Fibroblast of pulmonary artery (primary cell): ENCODE measurements around the gene ACO2.

Source experiments
- DNase-seq: peaks from one replicate; pipeline ENCODE4 v3.0.0-alpha.2; 2010; ENCODE audit warnings: low read depth
- H3K4me3 ChIP-seq: replicated peaks from 2 replicates; pipeline ENCODE4 v1.5.1; 2011; ENCODE audit warnings: low read depth, mild to moderate bottlenecking, control low read depth, low read length, moderate library complexity
- CTCF ChIP-seq: IDR thresholded peaks from 2 replicates; pipeline ENCODE4 v1.5.1; 2011; ENCODE audit warnings: mild to moderate bottlenecking, control low read depth, low read length, inconsistent platforms; ENCODE audit errors: missing control alignments

ACO2 gene

GRCh38 chr22:41538583-41538982, 69.7 kb downstream of the ACO2 start:
- TF ChIP-seq CTCF: no peak
- DNase-seq: no peak
- no peak overlapping the region for H3K4me3 ChIP-seq

DNA sequence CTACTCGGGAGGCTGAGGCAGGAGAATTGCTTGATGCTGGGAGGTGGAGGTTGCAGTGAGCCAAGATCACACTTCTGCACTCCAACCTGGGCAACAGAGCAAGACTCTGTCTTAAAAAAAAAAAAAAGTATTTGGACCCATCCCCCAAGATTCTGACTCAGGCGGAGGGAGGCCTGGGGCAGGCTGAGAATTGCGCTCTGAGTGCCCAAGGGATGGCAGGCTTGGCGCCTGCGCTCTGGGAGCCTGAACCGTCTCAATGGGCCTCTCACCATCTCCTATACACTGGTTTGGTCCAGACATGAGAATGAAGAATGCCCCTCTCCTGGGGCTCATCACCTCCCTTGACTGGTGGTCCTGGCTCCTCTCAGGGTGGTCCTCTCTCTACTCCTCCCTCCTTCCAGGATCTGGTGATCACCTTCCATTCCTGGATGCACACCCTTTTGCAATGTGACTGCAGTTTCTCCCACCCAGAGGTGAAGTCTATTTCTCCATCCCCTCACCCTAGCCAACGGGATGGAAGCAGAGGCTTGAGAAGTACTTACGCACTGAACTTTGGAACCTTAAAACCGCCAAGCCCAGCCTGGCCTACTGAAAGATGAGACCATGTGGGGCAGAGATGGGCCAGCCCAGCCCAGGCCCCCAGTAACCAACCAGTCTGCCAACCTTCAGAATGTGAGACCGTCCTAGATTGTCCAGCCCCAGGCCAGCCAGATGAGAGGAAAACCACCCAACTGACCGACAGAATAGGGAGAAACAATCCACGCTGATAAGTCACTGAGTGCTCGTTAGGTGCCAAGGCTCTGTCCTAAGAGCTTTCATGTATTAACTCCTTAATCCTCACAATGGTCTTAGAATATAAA, 70.5 kb downstream of the ACO2 start:
- no peak for TF ChIP-seq CTCF

DNA sequence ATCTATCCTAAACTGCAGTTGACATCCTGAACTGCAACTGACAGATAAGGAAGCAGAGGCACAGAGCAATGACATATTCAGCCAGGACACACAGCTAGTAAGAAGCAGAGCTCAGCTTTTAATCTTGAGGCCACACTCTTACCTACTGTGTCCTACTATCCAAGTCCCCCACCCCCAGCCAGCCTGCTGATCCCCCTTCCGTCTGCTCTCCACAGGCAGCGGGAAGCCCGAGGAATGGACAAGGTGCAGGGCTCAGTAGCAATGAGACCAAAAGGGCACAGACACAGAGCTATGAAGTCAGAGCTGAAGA, 71.0 kb downstream of the ACO2 start:
- TF ChIP-seq CTCF: no peak
- H3K4me3 ChIP-seq: no peak overlapping the region
- no peak for DNase-seq

More for the DNA sequence above, 70.5 kb downstream of the ACO2 start:
- no peak for DNase-seq
- no peak overlapping the region for H3K4me3 ChIP-seq

GRCh38 chr22:41540365-41540764, 71.4 kb downstream of the ACO2 start:
- no peak overlapping the region for H3K4me3 ChIP-seq
- no peak for TF ChIP-seq CTCF
- no peak for DNase-seq

GRCh38 chr22:41541484-41541883, 72.6 kb downstream of the ACO2 start:
- DNase-seq: no peak
- no peak overlapping the region for H3K4me3 ChIP-seq
- TF ChIP-seq CTCF: no peak

GRCh38 chr22:41542224-41542623, 73.3 kb downstream of the ACO2 start:
- H3K4me3 ChIP-seq: no peak overlapping the region
- no peak for DNase-seq
- no peak for TF ChIP-seq CTCF
